Naive thymus-derived CD4-positive, alpha-beta T cell (primary cell): ENCODE data around the gene SNU13. TPM values are rescaled to one million over a fixed set of nuclear protein-coding genes. Genes with fewer than 3 reads are reported as not detected.

Experiments used
- ATAC-seq: fragments of 150-1000 bp; cut with Tn5 transposase; 2 replicates; pipeline ENCODE4 v1.10.0; 2021; ENCODE audit warnings: mild to moderate bottlenecking, moderate library complexity
- CTCF ChIA-PET: fragments of 350-600 bp; sonication (Branson Sonifier 250); formaldehyde crosslinking; loops from one replicate; lab custom pipeline; 2021; ENCODE audit warnings: antibody characterized with exemption; lab: Charles Lee
- POLR2A ChIA-PET: fragments of 350-600 bp; sonication (Branson Sonifier 250); formaldehyde crosslinking; loops from one replicate; lab custom pipeline; 2021; ENCODE audit warnings: antibody characterized with exemption, inconsistent platforms; lab: Charles Lee
- DNase-seq, 9 donors: peaks; one replicate each; pipeline versions ENCODE4 v3.0.0 to v3.0.0-alpha.2; 2020 to 2022; ENCODE audit warnings: mixed read lengths in 1 of 9
- H3K27ac ChIP-seq: one replicate; pipeline ENCODE4 v1.7.0; 2013; ENCODE audit warnings: mild to moderate bottlenecking, low read depth, low read length, moderate library complexity
- H3K27me3 ChIP-seq, 2 donors: one replicate each; pipeline ENCODE4 v1.7.0; 2013; ENCODE audit warnings: low read length in 2 of 2, mild to moderate bottlenecking in 2 of 2, moderate library complexity in 2 of 2; ENCODE audit not compliant: control insufficient read depth in 2 of 2, insufficient read depth in 2 of 2
- H3K36me3 ChIP-seq, 3 experiments: 1 replicate in 2 of 3; 2 replicates in 1 of 3; pipeline ENCODE4 v1.7.0; 2013; ENCODE audit warnings: low read length in 3 of 3, mild to moderate bottlenecking in 3 of 3, moderate library complexity in 1 of 3; ENCODE audit not compliant: insufficient read depth in 3 of 3, control insufficient read depth in 2 of 3
- H3K4me1 ChIP-seq, 2 donors: one replicate each; pipeline ENCODE4 v1.7.0; 2013; ENCODE audit warnings: low read length in 2 of 2, mild to moderate bottlenecking in 2 of 2, moderate library complexity in 1 of 2; ENCODE audit not compliant: control insufficient read depth in 2 of 2, insufficient read depth in 2 of 2
- H3K4me3 ChIP-seq: 2 replicates; pipeline ENCODE4 v1.7.0; 2013; ENCODE audit warnings: mild to moderate bottlenecking, low read length
- H3K9me3 ChIP-seq, 3 experiments: 1 replicate in 2 of 3; 2 replicates in 1 of 3; pipeline ENCODE4 v1.7.0; 2013; ENCODE audit warnings: low read length in 3 of 3; ENCODE audit not compliant: control insufficient read depth in 2 of 3
- H3K27ac Mint-ChIP-seq, 9 donors: one replicate each; pipeline ENCODE4 v1.8.0; 2020 to 2022; ENCODE audit warnings: mixed read lengths in 9 of 9, mild to moderate bottlenecking in 8 of 9, moderate library complexity in 5 of 9, inconsistent platforms in 2 of 9
- H3K27me3 Mint-ChIP-seq, 5 donors: one replicate each; pipeline ENCODE4 v1.8.0; 2021 to 2022; ENCODE audit warnings: mixed read lengths in 5 of 5, mild to moderate bottlenecking in 1 of 5
- H3K36me3 Mint-ChIP-seq, 5 donors: one replicate each; pipeline ENCODE4 v1.8.0; 2020 to 2022; ENCODE audit warnings: mixed read lengths in 5 of 5, mild to moderate bottlenecking in 3 of 5, inconsistent platforms in 1 of 5
- H3K4me1 Mint-ChIP-seq, 7 donors: one replicate each; pipeline ENCODE4 v1.8.0; 2020 to 2022; ENCODE audit warnings: mixed read lengths in 7 of 7, mild to moderate bottlenecking in 3 of 7, inconsistent platforms in 1 of 7
- H3K4me3 Mint-ChIP-seq, 10 donors: one replicate each; pipeline ENCODE4 v1.8.0; 2020 to 2022; ENCODE audit warnings: mild to moderate bottlenecking in 10 of 10, mixed read lengths in 10 of 10, moderate library complexity in 6 of 10, inconsistent platforms in 2 of 10
- H3K9me3 Mint-ChIP-seq, 11 donors: one replicate each; pipeline ENCODE4 v1.8.0; 2020 to 2022; ENCODE audit warnings: mixed read lengths in 11 of 11, mild to moderate bottlenecking in 4 of 11, inconsistent platforms in 1 of 11, moderate library complexity in 1 of 11
- intact Hi-C, 2 donors: fragments of 100-400 bp; cut with micrococcal nuclease; formaldehyde crosslinking; loops; one replicate each; pipeline ENCODE4 v1.15.1; 2023
- polyA plus RNA-seq, 2 donors: library from polyadenylated mRNA; unstranded; fragments of 300-500 nt; fragmentation: Illumina TruSeq; gene quantifications; one replicate each; pipeline ENCODE4 v1.2.3, GENCODE V29; 2021
- total RNA-seq, 6 experiments: library from RNA in 5 of 6; stranded (reverse) in 5 of 6; gene quantifications; 1 replicate in 5 of 6; 2 replicates in 1 of 6; pipeline ENCODE4 v1.2.3 and lab custom pipeline; 2021 to 2026

Gene SNU13
- total and polyA plus RNA-seq, 7 experiments from 2014 or later: 117 to 295 (median 124) TPM

GRCh38 chr22:41713004-41713403 is 24.3 kb upstream of the SNU13 start:
- Histone ChIP-seq H3K27ac (no peak overlapping the region), H3K4me3 (no peak overlapping the region), H3K27me3 (no peaks in the 10 kb centered on the region), H3K36me3 (no peaks in the 10 kb centered on the region), H3K9me3 (no peaks in the 10 kb centered on the region), H3K4me1 (no peaks in the 10 kb centered on the region)
- Mint-ChIP-seq H3K27ac (no peak overlapping the region), H3K27me3 (peaks cover 0 to 13% (median 0%) of the 10 kb centered on the region in 5 donors), H3K36me3 (no peaks in the 10 kb centered on the region), H3K4me3 (no peak overlapping the region), H3K9me3 (no peaks in the 10 kb centered on the region), H3K4me1 (no peaks in the 10 kb centered on the region)
- ATAC-seq: no peak
- DNase-seq: no peak
- ChIA-PET POLR2A (interaction anchor here (0.6 kb wide), 1 partner anchor 323 kb away, joined by 3 read pairs; no protein-coding TSS in a partner anchor), CTCF (no interaction called here)
- intact Hi-C loops: no loop called here

DNA sequence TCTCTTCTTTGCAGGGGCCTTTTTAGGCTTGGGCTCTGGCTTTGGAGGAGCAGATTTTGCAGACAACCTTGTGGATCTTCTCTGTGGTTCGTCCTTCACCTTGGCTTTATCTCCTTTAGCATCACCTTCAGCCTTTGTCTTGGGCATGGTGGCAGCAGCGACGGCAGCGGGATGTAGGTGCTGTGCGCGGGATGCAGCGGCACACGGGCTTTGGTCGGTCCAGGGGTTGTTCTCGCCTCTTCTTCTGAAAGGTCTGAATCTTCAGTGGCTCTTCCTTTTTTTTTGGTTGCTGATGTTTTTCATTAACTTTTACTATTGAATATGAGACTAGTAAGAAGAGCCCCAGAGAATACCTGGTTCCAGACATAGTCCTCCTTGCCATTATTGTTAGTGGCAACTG is 20.7 kb upstream of the SNU13 start:
- no peak for ATAC-seq
- Histone ChIP-seq H3K9me3 (no peaks in the 10 kb centered on the region), H3K27ac (no peak overlapping the region), H3K4me1 (no peaks in the 10 kb centered on the region), H3K36me3 (no peaks in the 10 kb centered on the region), H3K27me3 (no peaks in the 10 kb centered on the region), H3K4me3 (no peak overlapping the region)
- DNase-seq: no peak
- ChIA-PET CTCF (no interaction called here), POLR2A (no interaction called here)
- Mint-ChIP-seq H3K4me1 (no peaks in the 10 kb centered on the region), H3K27me3 (peaks cover 0 to 17% (median 0%) of the 10 kb centered on the region in 5 donors), H3K27ac (no peak overlapping the region), H3K36me3 (no peaks in the 10 kb centered on the region), H3K9me3 (no peaks in the 10 kb centered on the region), H3K4me3 (no peak overlapping the region)
- intact Hi-C loops: no loop called here

GRCh38 chr22:41702763-41703162 is 14.1 kb upstream of the SNU13 start:
- ATAC-seq: no peak
- Histone ChIP-seq H3K9me3 (no peaks in the 10 kb centered on the region), H3K27me3 (no peaks in the 10 kb centered on the region), H3K4me3 (no peak overlapping the region), H3K27ac (no peak overlapping the region), H3K4me1 (no peaks in the 10 kb centered on the region), H3K36me3 (no peaks in the 10 kb centered on the region)
- peaks cover 0 to 1% (median 0%) of the 10 kb centered on the region in 11 donors for H3K9me3 Mint-ChIP-seq
- H3K36me3 Mint-ChIP-seq: no peaks in the 10 kb centered on the region
- peaks cover 0 to 8% (median 0%) of the 10 kb centered on the region in 5 donors for H3K27me3 Mint-ChIP-seq
- no peak overlapping the region for H3K4me3 Mint-ChIP-seq
- POLR2A ChIA-PET: interaction anchor here (0.6 kb wide), 1 partner anchor 262 kb away, joined by 4 read pairs; no protein-coding TSS in a partner anchor
- no peak for DNase-seq
- intact Hi-C loops: no loop called here
- H3K4me1 Mint-ChIP-seq: peaks cover 4 to 9% (median 5%) of the 10 kb centered on the region in 7 donors
- no peak overlapping the region for H3K27ac Mint-ChIP-seq
- CTCF ChIA-PET: interaction anchor here (0.6 kb wide), 1 partner anchor 165 kb away, joined by 3 read pairs; no protein-coding TSS in a partner anchor

GRCh38 chr22:41700108-41700364 is 11.4 kb upstream of the SNU13 start:
- CTCF ChIA-PET: interaction anchor here (0.5 to 4.0 kb wide), 4 partner anchors 122 to 269 kb away, joined by 3 to 52 read pairs (median 6); no protein-coding TSS in a partner anchor

GRCh38 chr22:41699264-41700107 is 10.8 kb upstream of the SNU13 start, which contains the start of gene MEI1:
MEI1 (plus strand) TSS chr22:41699503; CDS start chr22:41699539, 36 bp downstream.
- Mint-ChIP-seq H3K27me3 (peaks cover 0 to 3% (median 0%) of the 10 kb centered on the region in 5 donors), H3K27ac (peak within 1 kb of the TSS; percentile 38 to 97 (median 93)), H3K4me1 (peaks cover 10 to 16% (median 13%) of the 10 kb centered on the region in 7 donors), H3K36me3 (no peaks in the 10 kb centered on the region), H3K9me3 (peaks cover 0 to 1% (median 0%) of the 10 kb centered on the region in 11 donors), H3K4me3 (peak within 1 kb of the TSS in 9 of 10 donors; percentile 76 to 91 (median 81))
- Histone ChIP-seq H3K4me1 (peaks cover 7 to 10% of the 10 kb centered on the region in 2 donors), H3K9me3 (no peaks in the 10 kb centered on the region), H3K4me3 (peak within 1 kb of the TSS; percentile 44), H3K27ac (peak within 1 kb of the TSS; percentile 22), H3K27me3 (no peaks in the 10 kb centered on the region), H3K36me3 (peaks cover 0 to 7% (median 0%) of the 10 kb centered on the region in 3 experiments)
- ATAC-seq: peak; percentile 72
- peak; percentile 83 to 92 (median 87) for DNase-seq
- CTCF ChIA-PET: interaction anchor here (0.5 to 4.0 kb wide), 14 partner anchors 11 to 819 kb away, joined by 3 to 52 read pairs (median 6); partner anchors contain the start of gene SNU13
- intact Hi-C loops: loop anchor here in 1 of 2 donors (1.0 kb wide), 1 partner anchor 33 kb away; no protein-coding TSS in a partner anchor
- POLR2A ChIA-PET: interaction anchor here (0.7 to 3.8 kb wide), 7 partner anchors 11 to 1298 kb away, joined by 3 to 30 read pairs (median 14); partner anchors contain the start of genes CCDC134, CENPM and SNU13

More at GRCh38 chr22:41700108-41700364, 11.4 kb upstream of the SNU13 start:
- Histone ChIP-seq H3K27ac (no peak overlapping the region), H3K36me3 (peaks cover 0 to 3% (median 0%) of the 10 kb centered on the region in 3 experiments), H3K9me3 (no peaks in the 10 kb centered on the region), H3K4me1 (peaks cover 7 to 10% of the 10 kb centered on the region in 2 donors), H3K4me3 (no peak overlapping the region), H3K27me3 (no peaks in the 10 kb centered on the region)
- intact Hi-C loops: no loop called here
- no peak for ATAC-seq
- Mint-ChIP-seq H3K36me3 (no peaks in the 10 kb centered on the region), H3K27me3 (peaks cover 0 to 3% (median 0%) of the 10 kb centered on the region in 5 donors), H3K27ac (peak overlapping the region in 1 of 9 donors; percentile 52), H3K9me3 (peaks cover 0 to 1% (median 0%) of the 10 kb centered on the region in 11 donors), H3K4me3 (no peak overlapping the region), H3K4me1 (peaks cover 10 to 16% (median 13%) of the 10 kb centered on the region in 7 donors)
- POLR2A ChIA-PET: interaction anchor here (3.6 to 3.8 kb wide), 2 partner anchors 81 to 240 kb away, joined by 23 to 28 read pairs; no protein-coding TSS in a partner anchor
- DNase-seq: no peak

- peaks cover 0 to 3% (median 0%) of the 10 kb centered on the region in 5 donors for H3K27me3 Mint-ChIP-seq
- peak overlapping the region; percentile 44 to 80 (median 68) for H3K4me3 Mint-ChIP-seq
- peaks cover 0 to 1% (median 0%) of the 10 kb centered on the region in 11 donors for H3K9me3 Mint-ChIP-seq
Observed at GRCh38 chr22:41697126-41697775, 8.6 kb upstream of the SNU13 start.

More at GRCh38 chr22:41697126-41697775, 8.6 kb upstream of the SNU13 start:
- no peaks in the 10 kb centered on the region for H3K27me3 ChIP-seq
- ChIA-PET CTCF (interaction anchor here (0.5 to 4.0 kb wide), 33 partner anchors 8 to 888 kb away, joined by 3 to 52 read pairs (median 5); partner anchors contain the start of genes CCDC134, CENPM, SNU13 and SREBF2), POLR2A (interaction anchor here (0.7 to 3.8 kb wide), 13 partner anchors 8 to 394 kb away, joined by 3 to 30 read pairs (median 4); partner anchors contain the start of genes CCDC134 and SNU13)
- H3K27ac Mint-ChIP-seq: peak overlapping the region; percentile 16 to 90 (median 85)
- peaks cover 10 to 16% (median 13%) of the 10 kb centered on the region in 7 donors for H3K4me1 Mint-ChIP-seq
- intact Hi-C loops: loop anchor here (1.0 kb wide), 5 partner anchors 9 to 260 kb away; partner anchors contain the start of genes CCDC134 (in 1 of the 2) and SNU13 (in 1 of the 2)
- peak overlapping the region; percentile 5 for H3K27ac ChIP-seq
- ATAC-seq (peak; percentile 91), DNase-seq (peak; percentile 73 to 94 (median 84))
- no peaks in the 10 kb centered on the region for H3K9me3 ChIP-seq
- peak overlapping the region; percentile 44 for H3K4me3 ChIP-seq
- peaks cover 7 to 10% of the 10 kb centered on the region in 2 donors for H3K4me1 ChIP-seq
- H3K36me3 Mint-ChIP-seq: no peaks in the 10 kb centered on the region
- H3K36me3 ChIP-seq: peaks cover 0 to 20% (median 0%) of the 10 kb centered on the region in 3 experiments
